Stimulated activated CD8-positive, alpha-beta memory T cell treated with anti-CD3 and anti-CD28 coated beads, Interleukin-4, amount 100 ng/mL, for 48 hours (primary cell): ENCODE data around the gene ATAD3B.
"Not testable (repeated sequence)": the region's sequence is repeated elsewhere in the genome, so short reads cannot be mapped to it uniquely, and the experiment has no call there.

Experiments used
- DNase-seq: peaks from one replicate; pipeline ENCODE4 v3.0.0-alpha.2; 2020

The ATAD3B gene

GRCh38 chr1:1452882-1453281, 18.7 kb upstream of the ATAD3B start:
- no peak for DNase-seq

- DNase-seq = not testable (repeated sequence)
Observed at GRCh38 chr1:1454286-1455056, 17.1 kb upstream of the ATAD3B start.

- DNase-seq = no peak
Observed at GRCh38 chr1:1455366-1455884, 16.1 kb upstream of the ATAD3B start.

- not testable (repeated sequence) for DNase-seq
Observed at GRCh38 chr1:1455934-1456333, 15.6 kb upstream of the ATAD3B start.

- not testable (repeated sequence) for DNase-seq
Observed at GRCh38 chr1:1456683-1457255, 14.8 kb upstream of the ATAD3B start.

GRCh38 chr1:1459156-1459555, 12.4 kb upstream of the ATAD3B start:
- DNase-seq = not testable (repeated sequence)

- DNase-seq = not testable (repeated sequence)
Observed at GRCh38 chr1:1459711-1460110, 11.9 kb upstream of the ATAD3B start.

- DNase-seq = no peak
Observed at GRCh38 chr1:1460540-1461130, 10.9 kb upstream of the ATAD3B start.

GRCh38 chr1:1461721-1462317, 9.7 kb upstream of the ATAD3B start:
- no peak for DNase-seq

- no peak for DNase-seq
Observed at GRCh38 chr1:1462318-1462966, 9.1 kb upstream of the ATAD3B start.

- DNase-seq = no peak
Observed at GRCh38 chr1:1463312-1463711, 8.3 kb upstream of the ATAD3B start.

GRCh38 chr1:1468196-1468985, 3.2 kb upstream of the ATAD3B start:
- not testable (repeated sequence) for DNase-seq

GRCh38 chr1:1470626-1471388, 758 bp upstream of the ATAD3B start:
- DNase-seq = peak; percentile 44

- not testable (repeated sequence) for DNase-seq
Observed at GRCh38 chr1:1472053-1472876, 700 bp downstream of the ATAD3B start.

- not testable (repeated sequence) for DNase-seq
Observed at GRCh38 chr1:1476011-1476410, 4.4 kb downstream of the ATAD3B start.

- no peak for DNase-seq
Observed at GRCh38 chr1:1477206-1477605, 5.6 kb downstream of the ATAD3B start.

- no peak for DNase-seq
Observed at GRCh38 chr1:1479547-1480487, 8.3 kb downstream of the ATAD3B start.

- DNase-seq = not testable (repeated sequence)
Observed at GRCh38 chr1:1480488-1480867, 8.9 kb downstream of the ATAD3B start.

- DNase-seq = not testable (repeated sequence)
Observed at GRCh38 chr1:1481811-1482210, 10.2 kb downstream of the ATAD3B start.
